ENCODE data around the gene SLC6A3.

Gene SLC6A3

GRCh38 chr5:1410156-1411014 lies 34.9 kb downstream of the SLC6A3 start:
- no peak overlapping the region for H3K4me3 ChIP-seq (ENCODE audit: low read length)
- no peak for TF ChIP-seq ZNF274 (IDR thresholded peaks at IDR 0.05; ENCODE audit: low read depth, low read length)

GRCh38 chr5:1409381-1410110 lies 35.7 kb downstream of the SLC6A3 start:
- H3K4me3 ChIP-seq (ENCODE audit: low read length): no peak overlapping the region
- TF ChIP-seq ZNF274 (IDR thresholded peaks at IDR 0.05; ENCODE audit: low read depth, low read length): no peak

DNA sequence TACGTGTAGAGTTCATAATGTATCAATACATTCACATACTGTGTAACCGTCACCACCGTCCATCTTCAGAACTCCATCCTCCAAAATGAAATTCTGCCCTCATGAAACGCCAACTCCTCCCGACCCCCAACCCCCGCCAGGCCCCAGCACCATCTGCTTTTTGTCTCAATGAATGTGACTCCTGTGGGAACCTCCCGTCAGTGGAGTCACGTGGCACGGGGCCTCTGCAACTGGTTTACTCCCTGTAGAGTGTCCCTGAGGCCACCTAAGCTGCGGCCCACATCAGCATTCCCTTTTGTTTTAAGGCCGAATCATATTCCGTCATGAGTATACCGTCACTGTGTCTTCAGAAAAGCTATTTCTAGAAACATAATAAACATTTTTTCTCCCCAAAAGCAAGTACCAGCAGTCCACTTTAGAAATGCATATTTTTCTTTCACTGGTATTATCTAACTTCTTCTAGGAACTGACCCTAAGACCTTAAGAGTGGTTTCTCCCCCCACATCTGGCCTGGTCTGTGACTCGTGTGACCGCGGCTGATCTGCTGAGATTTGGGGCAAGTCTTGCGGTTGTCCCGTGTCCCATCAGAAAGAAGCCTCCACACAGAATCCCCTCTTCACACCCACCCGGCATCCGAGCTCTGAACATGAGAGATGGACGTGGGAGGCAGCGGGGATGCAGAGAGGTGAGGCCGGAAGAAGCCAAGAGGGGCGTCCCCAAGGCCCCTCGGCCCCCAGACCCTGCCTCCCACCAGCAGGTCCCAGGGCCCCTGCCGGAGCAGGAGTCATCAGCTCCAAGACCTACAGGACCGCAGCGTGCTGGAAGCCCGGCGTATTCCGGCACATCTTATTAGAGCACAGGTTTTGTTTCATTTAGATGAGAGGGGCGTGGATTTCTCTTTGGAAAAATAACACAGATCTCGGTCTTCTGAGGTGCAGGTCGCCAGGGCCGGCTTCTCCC lies 38.3 kb downstream of the SLC6A3 start:
- H3K4me3 ChIP-seq (ENCODE audit: low read length): no peak overlapping the region
- no peak for TF ChIP-seq ZNF274 (IDR thresholded peaks at IDR 0.05; ENCODE audit: low read depth, low read length)

GRCh38 chr5:1405539-1406530 lies 39.4 kb downstream of the SLC6A3 start:
- TF ChIP-seq ZNF274 (IDR thresholded peaks at IDR 0.05; ENCODE audit: low read depth, low read length): no peak
- no peak overlapping the region for H3K4me3 ChIP-seq (ENCODE audit: low read length)

GRCh38 chr5:1405121-1405520 lies 40.1 kb downstream of the SLC6A3 start:
- H3K4me3 ChIP-seq (ENCODE audit: low read length): no peak overlapping the region
- no peak for TF ChIP-seq ZNF274 (IDR thresholded peaks at IDR 0.05; ENCODE audit: low read depth, low read length)

GRCh38 chr5:1404062-1404461 lies 41.2 kb downstream of the SLC6A3 start:
- TF ChIP-seq ZNF274 (IDR thresholded peaks at IDR 0.05; ENCODE audit: low read depth, low read length): no peak
- no peak overlapping the region for H3K4me3 ChIP-seq (ENCODE audit: low read length)

DNA sequence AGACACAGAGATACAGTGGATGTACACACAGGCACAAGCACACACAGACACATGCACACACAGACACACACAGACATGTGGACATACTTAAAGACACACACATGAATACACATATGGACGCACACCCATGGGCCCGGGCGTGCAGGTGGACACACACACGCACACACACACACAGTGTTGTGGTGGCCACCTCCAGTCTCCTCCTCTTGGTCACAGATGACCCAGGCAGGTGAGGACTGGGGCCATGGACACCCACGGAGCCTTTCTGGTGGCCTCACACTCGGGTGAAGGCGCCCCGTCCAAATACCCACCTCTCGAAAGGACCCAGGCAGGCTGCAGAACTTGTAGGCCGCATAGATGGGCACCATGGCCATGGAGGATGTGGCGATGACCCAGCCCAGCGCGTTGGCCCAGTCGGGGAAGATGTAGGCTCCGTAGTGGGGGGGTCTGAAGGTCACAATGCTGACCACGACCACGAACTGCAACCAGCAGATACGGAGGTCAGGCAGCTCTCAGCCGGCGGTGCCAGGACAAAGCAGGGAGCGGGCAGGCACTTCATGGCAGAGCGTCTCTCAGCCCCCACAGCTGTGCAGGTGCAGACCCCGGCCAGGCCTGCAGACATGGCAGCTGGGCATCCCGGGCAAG lies 42.5 kb downstream of the SLC6A3 start:
- H3K4me3 ChIP-seq (ENCODE audit: low read length): no peak overlapping the region
- no peak for TF ChIP-seq ZNF274 (IDR thresholded peaks at IDR 0.05; ENCODE audit: low read depth, low read length)

DNA sequence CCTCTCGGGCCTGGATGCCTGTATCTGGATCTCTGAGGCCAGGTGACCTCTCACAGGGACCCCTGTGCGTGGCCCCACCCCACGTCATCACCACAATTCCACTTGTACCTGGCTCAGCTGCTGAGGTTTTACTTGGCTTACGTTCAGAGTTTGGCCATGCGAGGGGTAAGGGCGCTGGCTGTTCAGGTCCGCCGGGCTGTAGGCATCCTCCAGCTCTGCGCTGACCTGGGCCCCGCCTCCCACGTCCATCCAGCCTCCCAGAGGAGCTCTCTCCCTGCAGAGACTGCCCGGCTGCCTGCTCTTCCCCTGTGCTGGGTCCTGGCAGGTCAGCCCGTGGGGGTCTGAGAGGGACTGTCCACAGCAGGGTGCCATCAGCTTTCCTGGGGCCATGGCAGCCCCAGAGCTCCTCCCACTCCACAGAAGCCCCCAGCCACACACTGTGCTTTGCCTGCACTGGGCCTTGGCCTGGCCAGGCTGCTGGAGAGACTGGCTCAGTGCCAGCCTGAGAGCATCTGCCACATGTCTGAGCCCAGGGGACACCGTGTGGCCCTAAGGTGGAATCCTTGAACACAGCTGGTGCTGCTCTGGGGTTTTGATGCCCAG lies 43.6 kb downstream of the SLC6A3 start:
- no peak overlapping the region for H3K4me3 ChIP-seq (ENCODE audit: low read length)
- TF ChIP-seq ZNF274 (IDR thresholded peaks at IDR 0.05; ENCODE audit: low read depth, low read length): no peak

DNA sequence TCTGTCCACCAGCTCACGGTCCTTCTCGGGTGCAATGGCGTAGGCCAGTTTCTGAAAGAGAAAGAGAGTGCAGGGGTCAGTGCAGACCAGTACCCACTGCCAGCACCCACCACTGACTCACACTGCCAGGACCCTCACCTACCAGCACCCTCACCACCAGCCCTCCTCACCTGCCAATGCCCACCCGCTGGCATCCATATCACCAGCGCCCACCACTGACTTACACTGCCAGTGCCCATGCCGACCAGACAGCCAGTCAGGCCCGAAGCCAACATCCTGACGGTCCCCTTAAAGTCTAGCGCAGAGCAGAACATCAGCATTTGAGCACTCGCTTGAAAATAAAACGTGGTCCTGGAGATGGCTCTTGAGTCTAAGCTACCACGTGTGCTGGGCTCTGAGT lies 44.3 kb downstream of the SLC6A3 start:
- TF ChIP-seq ZNF274 (IDR thresholded peaks at IDR 0.05; ENCODE audit: low read depth, low read length): no peak
- no peak overlapping the region for H3K4me3 ChIP-seq (ENCODE audit: low read length)

DNA sequence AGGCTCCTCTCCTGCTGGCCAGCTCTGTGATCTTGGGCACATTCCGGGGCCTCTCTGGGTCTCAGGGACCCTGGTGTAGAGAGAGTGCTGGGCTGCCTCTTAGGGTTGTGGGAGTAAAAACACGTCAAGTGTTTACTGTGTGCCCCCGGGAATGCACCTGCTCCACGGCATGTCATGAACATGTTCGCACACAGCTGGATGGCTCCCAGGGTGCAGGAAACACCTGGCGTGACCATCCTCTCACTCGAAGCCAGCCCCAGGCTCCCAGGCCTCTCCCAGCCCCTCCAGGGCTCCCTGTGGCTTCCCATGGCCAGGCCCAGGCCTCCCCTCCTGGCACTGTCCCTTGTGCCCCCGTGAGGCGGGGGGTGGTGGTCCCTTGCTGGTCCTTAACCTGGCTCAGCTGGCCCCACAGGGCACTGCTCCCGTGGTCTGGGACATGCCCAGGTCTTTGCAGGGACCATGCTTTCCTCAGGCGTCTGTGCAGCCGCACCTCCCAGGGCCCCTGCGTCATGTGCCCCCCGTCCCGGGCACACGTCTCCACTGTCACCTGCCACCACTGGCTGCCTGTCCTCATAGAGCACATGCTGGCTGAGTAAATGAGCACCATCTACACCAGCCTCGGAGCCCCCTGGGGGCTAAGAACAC lies 44.9 kb downstream of the SLC6A3 start:
- no peak for TF ChIP-seq ZNF274 (IDR thresholded peaks at IDR 0.05; ENCODE audit: low read depth, low read length)
- H3K4me3 ChIP-seq (ENCODE audit: low read length): no peak overlapping the region

GRCh38 chr5:1399737-1400136 lies 45.5 kb downstream of the SLC6A3 start:
- TF ChIP-seq ZNF274 (IDR thresholded peaks at IDR 0.05; ENCODE audit: low read depth, low read length): no peak

More at GRCh38 chr5:1399737-1400136, 45.5 kb downstream of the SLC6A3 start:
- no peak overlapping the region for H3K4me3 ChIP-seq (ENCODE audit: low read length)
